IPS-18c (cell line): ENCODE data around the gene ZFX.
"Not testable (repeated sequence)": the region's sequence is repeated elsewhere in the genome, so short reads cannot be mapped to it uniquely, and the experiment has no call there.

Experiments used
- H3K4me3 ChIP-seq: 2 replicates; pipeline ENCODE4 v1.7.0; 2013; ENCODE audit warnings: low read depth, mild to moderate bottlenecking, low read length, moderate library complexity; ENCODE audit not compliant: insufficient read depth
- H3K9me3 ChIP-seq: one replicate; pipeline ENCODE4 v1.6.1; 2013; ENCODE audit warnings: mild to moderate bottlenecking, low read length, moderate library complexity; ENCODE audit not compliant: control insufficient read depth, insufficient read depth

ZFX gene

DNA sequence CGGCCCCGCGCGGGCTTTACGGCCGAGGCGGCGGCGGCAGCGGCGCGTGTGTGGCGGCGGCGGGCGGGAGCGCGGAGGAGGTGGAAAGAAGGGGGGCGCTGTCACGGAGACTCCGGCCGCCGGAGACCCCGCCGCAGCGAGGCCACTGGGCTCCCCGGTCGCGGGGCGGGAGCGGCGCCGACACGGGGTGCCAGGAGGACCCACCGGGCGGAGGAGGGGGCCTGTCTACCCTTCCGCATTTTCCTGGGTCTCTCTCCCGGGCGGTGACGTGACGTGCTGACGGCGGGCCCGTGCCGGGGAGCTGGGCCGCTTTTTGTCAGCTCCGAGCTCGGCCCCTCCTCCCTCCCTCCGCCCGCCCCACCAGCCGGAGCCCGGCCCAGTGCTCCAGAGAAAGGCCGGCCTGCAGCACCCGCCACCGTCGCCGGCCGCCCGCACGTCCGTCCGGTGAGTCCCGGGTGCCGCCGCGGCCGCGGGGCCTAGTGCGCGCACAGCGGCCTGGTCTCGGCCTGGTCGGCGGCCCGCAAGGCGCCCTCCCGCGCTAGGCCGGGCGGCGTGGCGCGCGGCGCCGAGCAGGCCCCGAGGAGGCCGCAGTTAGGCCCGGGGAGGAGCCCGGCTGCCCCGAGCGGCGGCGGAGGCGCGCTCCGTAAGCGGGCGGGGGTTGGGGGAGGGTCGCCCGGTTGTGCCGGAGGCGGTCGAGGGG is at the start of gene ZFX:
Gene ZFX (plus strand): TSS at position 379 of the 700 bp plus-strand sequence. CDS start 23,014 bp downstream, outside the sequence.
- H3K9me3 ChIP-seq, result no peaks in the 10 kb centered on the region
- H3K4me3 ChIP-seq, result peak within 1 kb of the TSS; percentile 92

DNA sequence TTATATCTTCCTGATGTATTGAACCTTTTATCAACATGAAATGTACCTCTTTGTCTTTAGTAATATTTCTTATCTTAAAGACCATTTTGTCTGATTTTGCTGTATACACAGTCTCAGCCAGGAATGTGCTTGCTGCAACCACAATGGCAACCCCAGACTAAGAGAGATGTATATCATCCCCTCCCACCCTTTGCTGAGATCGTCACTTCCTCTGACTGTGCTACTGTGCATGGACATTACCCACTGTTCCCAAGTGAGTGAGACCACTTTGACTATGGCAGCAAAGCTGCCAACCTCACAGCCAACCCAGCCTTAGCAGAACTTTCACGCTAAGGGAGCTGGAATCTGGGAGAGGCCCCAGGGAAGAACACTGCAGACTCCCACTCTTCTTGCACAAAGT is 48.8 kb upstream of the ZFX start:
- Histone ChIP-seq H3K9me3 (peaks cover 2% of the 10 kb centered on the region), H3K4me3 (no peak overlapping the region)

DNA sequence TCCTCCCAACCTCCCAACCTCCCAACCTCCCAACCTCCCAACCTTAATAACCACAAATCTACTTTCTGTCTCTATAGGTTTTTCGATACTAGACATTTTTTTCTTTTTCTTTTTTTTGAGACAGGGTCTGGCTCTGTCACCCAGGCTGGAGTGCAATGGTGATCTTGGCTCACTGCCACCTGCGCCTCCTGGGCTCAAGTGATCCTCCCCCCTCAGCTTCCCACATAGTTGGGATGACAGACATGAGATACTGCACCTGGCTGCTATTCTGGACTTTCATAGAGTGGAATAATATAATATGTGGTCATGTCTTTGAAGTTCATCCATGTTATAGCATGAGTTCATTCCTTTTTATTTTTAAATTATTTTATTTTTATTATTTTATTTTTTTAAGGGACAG is 39.5 kb upstream of the ZFX start:
- no peaks in the 10 kb centered on the region for H3K9me3 ChIP-seq
- no peak overlapping the region for H3K4me3 ChIP-seq

DNA sequence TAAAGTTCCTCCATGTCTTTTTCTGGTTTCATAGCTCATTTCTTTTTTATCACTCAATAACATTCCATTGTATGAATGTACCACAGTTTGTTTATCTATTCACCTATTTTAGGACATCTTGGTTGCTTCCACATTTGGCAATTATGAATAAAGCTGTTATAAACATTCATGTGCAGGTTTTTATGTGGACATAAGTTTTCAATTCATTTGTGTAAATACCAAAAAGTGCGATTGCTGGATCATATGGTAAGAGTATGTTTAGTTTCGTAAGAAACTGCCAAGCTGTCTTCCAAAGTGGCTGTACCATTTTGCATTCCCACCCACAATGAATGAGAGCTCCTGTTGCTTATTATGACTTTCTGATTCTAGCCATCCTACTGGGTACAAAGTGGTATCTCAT is 36.3 kb upstream of the ZFX start:
- no peaks in the 10 kb centered on the region for H3K9me3 ChIP-seq
- H3K4me3 ChIP-seq, result no peak overlapping the region

DNA sequence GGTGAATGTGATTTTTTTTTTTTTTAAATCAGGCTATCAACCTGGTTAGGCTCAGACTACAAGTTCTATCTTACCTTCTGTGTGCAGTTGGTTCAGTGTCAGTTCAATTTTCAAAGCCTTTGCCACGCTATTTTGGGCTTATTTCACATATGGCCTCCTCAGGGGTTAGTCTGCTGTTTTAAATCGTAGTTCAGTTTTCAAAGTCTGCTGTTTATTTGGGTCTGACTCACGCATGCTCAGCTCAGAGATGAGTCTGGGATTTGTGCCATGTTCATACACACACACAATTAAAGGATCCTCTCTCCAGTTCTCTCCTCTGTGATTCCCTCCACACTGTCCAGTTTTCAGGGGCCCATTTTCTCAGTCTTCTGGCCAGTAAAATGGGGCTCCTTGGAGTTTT is 32.3 kb upstream of the ZFX start:
- H3K9me3 ChIP-seq, result no peaks in the 10 kb centered on the region
- H3K4me3 ChIP-seq, result no peak overlapping the region

DNA sequence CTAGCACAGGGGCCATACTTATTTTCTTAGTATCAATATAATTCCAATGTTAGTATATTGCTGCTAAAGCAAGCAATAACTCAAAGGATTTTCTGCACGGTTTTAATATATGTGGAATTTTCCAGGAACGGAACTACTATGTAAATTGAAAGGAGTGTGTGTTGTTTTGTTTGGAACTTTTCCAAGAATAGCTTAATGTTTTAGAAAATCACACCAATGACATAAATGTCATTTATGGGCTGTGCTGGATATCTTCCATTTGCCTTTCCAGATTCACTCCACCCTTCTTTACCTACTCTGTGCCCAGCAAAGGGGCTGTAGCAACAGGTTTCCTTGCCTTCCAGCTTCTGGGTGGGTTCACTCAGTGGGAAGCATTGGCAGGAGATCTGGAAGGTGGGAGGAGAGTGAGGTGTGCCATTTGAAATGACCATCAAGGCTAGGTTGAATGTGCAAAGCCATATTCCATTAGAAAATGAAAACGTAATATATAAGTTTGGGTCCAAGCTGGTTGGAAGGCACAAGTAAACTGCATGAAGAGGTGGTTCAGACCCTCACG is 25.2 kb upstream of the ZFX start:
- Histone ChIP-seq H3K9me3 (no peaks in the 10 kb centered on the region), H3K4me3 (no peak overlapping the region)

DNA sequence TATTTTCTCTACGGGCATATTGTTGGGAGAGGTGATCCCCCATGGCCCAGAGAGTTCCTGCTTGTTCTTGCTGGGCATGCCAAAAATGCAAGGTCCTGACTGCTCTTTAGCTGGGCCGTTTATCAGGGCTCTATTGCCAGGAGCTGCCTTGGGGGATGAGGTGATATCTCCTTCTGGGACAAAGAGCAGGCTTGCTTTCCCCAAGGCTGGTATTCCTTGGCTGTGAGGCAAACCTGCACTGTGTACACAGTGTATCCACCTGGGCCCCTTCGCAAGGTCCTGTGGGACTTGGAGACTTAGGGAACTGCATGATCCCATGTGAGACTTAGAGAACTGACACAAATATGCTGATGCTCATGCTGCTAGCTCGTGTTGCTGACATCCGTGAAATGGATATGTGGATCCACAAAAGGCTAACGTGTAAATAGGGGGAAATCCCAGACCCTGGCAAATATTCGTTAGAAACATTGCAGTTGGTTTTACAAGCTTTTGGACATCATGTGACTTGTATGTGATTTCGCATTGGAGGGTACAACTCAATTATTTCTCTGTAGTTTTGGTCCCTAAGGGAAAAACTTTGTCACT is 24.4 kb upstream of the ZFX start:
- Histone ChIP-seq H3K9me3 (no peaks in the 10 kb centered on the region), H3K4me3 (no peak overlapping the region)

DNA sequence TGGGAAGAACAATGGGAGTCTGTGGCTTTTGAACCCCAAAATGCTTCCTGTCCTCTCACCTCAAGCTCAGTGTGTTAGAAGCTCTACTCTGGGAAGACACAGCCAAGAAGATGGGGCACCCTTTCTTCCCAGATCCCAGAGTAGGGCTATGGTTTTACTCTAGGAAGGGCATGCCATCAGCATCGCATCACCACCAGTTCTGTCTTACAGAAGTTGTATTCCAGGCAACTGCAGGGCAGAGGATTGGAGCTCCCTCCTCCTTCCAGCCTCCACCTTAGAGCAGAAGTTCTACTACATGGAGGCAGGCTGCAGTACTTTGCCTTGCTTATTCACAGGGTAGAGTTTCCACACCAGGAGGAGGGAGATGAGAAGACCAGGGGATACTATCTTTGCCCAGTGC is 18.1 kb upstream of the ZFX start:
- Histone ChIP-seq H3K9me3 (no peaks in the 10 kb centered on the region), H3K4me3 (no peak overlapping the region)

DNA sequence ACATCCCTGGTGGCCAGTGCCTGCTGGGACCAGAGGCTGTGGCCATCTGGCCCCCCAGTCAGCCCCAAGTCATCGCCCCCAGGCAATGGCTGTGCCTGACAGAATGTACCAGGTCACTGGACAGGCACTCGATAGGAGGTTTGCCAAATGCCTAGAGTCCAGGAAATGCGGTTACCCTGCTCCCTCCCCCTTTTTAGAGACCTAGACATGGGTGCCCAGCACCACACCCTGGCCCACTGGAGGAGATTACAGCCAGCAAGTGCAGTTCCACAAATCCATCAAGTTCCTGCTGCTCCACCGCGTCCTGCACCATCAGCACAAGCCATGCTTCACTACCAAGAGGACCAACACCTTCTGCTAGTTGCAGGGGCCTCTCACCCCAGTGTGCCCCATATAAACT is 16.2 kb upstream of the ZFX start:
- Histone ChIP-seq H3K9me3 (no peaks in the 10 kb centered on the region), H3K4me3 (no peak overlapping the region)

DNA sequence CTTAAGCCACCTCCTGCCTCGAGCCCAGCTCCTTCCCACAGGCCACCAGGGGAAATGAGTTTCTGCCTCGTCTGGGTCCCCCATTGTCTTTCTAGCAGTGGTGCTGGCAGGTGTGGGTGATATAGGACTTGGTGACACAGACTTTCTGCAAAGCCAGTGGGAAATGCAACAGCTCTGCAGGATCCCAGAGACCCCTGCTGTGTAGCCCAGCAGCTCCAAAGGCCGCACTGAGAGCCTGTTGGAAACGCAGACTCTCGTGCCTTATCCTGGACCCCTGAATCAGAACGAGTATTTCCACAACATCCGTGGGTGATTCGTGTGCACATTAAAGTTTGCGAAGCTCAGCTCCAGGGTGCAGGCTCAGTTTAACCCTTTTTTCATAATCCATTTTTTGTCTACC is 13.8 kb upstream of the ZFX start:
- H3K4me3 ChIP-seq, H3K9me3 ChIP-seq: not testable (repeated sequence)

DNA sequence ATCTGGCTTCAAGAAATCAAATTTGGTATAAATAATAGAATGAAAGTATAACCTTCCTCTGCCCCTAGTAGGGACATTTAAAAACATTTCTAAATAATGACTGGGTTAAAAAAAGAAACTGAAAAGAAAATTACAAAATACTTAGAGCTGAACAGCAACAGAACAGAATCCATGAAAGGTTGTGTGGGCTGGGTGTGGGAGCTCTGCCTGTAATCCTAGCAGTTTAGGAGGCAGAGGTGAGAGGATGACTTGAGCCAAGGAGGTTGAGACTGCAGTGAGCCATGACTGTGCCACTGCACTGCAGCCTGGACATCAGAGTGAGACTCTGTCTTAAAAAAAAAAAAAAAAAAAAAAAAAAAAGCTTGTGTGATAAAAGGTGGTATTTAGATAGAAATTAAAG is 12.3 kb upstream of the ZFX start:
- no peaks in the 10 kb centered on the region for H3K9me3 ChIP-seq
- H3K4me3 ChIP-seq, result no peak overlapping the region

DNA sequence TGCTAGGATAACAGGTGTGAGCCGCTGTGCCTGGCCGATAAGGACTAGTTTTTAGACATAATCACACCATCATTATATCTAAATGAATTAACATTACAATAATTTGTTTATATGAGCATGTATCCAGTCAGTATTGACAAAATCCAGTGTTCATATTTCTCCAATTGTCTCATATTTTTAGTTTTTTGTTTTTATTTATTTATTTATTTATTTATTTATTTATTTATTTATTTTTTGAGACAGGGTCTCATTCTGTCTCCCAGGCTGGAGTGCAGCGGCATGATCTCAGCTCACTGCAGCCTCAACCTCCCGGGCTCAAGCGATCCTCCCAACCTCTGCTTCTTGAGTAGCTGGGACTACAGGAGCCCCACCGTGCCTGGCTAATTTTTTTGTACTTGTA is 5.5 kb upstream of the ZFX start:
- H3K4me3 ChIP-seq, H3K9me3 ChIP-seq: not testable (repeated sequence)

DNA sequence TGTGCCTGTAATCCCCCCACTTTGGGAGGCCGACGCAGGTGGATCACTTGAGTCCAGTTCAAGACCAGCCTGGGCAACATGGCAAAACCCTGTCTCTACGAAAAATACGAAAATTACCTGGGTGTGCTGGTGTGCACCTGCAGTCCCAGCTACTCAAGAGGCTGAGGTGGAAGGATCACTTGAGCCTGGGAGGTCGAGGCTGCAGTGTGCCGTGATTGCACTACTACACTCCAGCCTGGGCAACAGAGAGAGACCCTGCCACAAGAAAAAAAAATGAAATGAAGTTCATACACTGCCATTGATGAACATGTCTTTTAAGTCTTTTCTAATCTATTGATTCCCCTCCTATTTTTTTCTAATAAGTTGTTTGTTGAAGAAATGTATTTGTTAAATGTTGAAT is 5.0 kb upstream of the ZFX start:
- H3K9me3 ChIP-seq, result no peaks in the 10 kb centered on the region
- H3K4me3 ChIP-seq, result no peak overlapping the region

DNA sequence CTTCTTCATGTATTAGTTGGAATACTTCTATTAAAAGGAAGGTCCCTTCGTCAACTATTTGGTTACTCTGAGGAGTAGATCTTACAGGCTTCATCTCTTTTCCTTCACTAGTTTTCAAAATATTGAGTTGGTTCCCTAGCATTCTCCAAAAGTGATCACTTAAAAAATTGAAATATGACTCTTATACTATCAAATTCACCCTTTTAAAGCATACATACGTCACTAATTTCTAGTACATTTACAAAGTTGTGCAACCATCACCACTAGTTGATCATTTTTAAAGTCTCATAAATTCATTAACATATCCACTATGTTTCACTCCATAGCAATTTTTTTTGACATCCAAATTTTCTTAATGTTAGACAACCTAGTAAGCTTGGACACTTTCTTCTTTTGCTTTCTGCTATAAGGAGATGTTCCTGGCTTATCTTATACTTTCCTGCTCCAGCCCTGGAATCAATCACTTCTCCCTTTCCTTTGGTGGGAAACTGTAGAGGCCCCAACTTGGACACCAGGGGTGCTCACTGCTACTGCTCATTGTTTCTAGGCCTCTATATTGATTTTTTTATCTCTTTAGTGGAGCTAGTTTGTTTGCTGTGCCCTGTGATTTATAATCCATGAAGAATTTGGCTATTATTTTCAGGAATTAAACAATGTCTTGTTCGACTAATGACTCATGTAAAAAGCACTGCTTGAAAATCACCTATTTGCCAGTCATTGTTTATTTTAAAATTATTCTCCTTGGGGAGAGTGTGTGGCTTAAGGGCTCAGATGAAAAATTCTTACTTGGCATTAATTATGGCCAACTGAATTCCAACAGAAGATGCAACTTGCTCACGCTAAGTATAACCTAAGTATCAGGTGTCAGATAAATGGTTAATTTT is 4.0 kb upstream of the ZFX start:
- Histone ChIP-seq H3K4me3 (no peak overlapping the region), H3K9me3 (no peaks in the 10 kb centered on the region)

DNA sequence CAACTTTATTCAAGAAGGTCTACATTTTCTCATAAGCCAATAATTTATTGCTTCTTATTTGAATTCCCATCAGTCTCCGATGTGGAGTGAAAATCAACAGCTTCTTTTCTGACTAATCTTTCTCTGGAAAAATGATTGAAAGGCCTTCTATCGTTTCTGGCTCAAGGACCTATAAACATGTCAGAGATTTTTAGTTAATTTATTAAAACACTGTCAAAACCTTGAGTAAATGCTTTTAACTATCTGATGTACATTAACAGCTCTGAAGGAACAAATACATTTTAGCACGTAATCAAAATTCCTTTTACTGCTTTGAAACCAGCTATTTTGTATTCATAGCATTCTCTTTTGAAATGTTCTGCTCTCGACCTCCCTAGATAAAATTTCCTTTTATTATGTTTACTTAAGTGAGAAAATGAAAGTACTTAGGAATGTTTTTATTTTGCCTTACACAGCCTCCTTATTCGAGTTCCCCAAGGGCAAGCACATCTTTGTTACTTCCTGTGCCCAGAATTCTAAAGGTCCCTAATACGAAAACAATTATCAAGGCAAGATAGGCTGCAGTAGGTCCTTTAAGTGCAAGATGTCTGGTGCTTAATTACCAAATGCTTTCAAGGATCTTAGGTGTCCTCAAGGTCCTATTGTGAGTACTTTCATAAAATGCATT is 3.1 kb upstream of the ZFX start:
- H3K4me3 ChIP-seq, result no peak overlapping the region

DNA sequence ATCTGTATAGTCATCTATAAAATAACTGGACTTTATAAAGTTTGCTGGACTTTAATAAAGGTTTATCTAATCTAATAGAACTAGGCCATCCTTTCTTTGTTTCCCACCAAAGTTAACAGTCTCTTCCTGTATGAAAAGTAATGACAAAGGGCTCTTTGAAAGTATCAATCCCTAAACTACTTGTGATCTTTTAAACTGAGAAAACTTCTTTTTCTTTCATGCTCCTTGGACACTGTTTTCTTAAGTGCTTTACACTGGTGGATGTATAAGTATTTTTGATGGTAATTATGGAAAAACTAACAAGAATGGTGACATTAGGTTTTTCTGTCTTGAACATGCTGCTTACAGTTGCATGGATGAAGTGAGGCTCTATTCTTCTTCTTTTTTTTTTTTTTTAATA is 2.4 kb upstream of the ZFX start:
- Histone ChIP-seq H3K9me3 (no peaks in the 10 kb centered on the region), H3K4me3 (no peak overlapping the region)

More for the DNA sequence above, 3.1 kb upstream of the ZFX start:
- H3K9me3 ChIP-seq, result no peaks in the 10 kb centered on the region

DNA sequence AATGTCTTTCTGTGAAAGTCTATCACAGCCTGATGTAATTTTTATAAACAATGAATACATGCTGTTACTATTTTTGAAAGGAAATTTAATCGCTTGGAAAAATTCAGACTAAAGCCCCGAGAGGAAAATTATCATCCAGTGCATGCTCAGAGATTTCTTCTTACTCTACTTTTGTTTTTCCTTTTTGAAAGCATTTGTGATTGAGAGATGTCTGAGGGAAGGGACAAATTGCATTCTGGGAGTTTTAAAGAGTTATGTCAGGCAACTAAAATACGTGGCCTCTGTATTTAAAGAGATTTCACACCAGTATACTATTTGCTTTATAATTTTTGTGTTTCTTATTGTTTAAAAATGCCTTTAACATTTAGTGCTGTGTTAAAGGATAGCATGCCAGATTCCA is 1.4 kb upstream of the ZFX start:
- Histone ChIP-seq H3K9me3 (no peaks in the 10 kb centered on the region), H3K4me3 (no peak overlapping the region)
